Dendritic cell treated with granulocyte-macrophage colony-stimulating factor and Interleukin-4, amounts not matched to agents 40 ng/mL and 50 ng/mL, for 4 days (primary cell): ENCODE measurements around the gene GPR142.

Experiments
- H3K27ac Mint-ChIP-seq: one replicate; pipeline ENCODE4 v1.8.0; 2022; ENCODE audit warnings: mild to moderate bottlenecking, mixed read lengths
- H3K27me3 Mint-ChIP-seq: one replicate; pipeline ENCODE4 v1.8.0; 2022; ENCODE audit warnings: mild to moderate bottlenecking, mixed read lengths
- H3K36me3 Mint-ChIP-seq: one replicate; pipeline ENCODE4 v1.8.0; 2022; ENCODE audit warnings: low read depth, mixed read lengths
- H3K4me1 Mint-ChIP-seq: one replicate; pipeline ENCODE4 v1.8.0; 2022; ENCODE audit warnings: low read depth, mixed read lengths
- H3K4me3 Mint-ChIP-seq: one replicate; pipeline ENCODE4 v1.8.0; 2022; ENCODE audit warnings: mild to moderate bottlenecking, moderate library complexity, mixed read lengths
- H3K9me3 Mint-ChIP-seq: one replicate; pipeline ENCODE4 v1.8.0; 2022; ENCODE audit warnings: mixed read lengths
- intact Hi-C: fragments of 100-400 bp; cut with micrococcal nuclease; formaldehyde crosslinking; loops from one replicate; pipeline ENCODE4 v1.15.0; 2022

GPR142 gene

DNA sequence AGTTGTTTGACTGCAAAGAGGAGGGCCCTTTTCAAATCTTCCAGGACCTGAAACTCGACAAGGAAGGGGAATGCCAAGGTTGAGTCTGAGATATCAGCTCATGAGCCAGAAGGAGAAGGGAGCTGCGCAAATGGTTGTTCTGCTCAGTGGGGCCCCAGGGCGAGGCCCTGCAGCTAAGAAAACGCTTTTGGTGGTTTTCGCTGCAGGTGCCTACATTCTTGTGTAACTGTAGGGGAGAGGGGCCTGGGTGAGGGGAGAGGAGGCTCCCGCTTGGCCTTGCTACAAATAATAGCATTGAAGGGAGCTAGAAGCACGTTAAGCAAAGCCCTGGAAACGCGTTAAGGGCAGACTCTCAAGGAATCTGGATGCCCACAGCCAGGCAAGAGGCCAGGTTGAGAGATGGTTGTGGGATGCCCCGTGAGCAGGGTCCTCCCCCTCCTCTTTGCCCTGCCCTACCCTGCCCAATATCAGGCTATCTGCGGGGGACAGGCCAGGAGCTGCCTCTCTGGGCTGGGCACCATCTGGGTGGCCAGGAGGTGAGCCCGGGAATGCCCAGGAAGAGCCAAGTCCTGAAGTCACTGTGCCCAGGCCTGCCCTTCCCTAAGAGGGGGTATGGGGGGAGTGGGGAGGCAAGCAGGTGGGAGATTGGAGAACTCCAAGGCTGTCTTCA, 21.9 kb downstream of the GPR142 start:
- H3K9me3 Mint-ChIP-seq, result peaks cover 8% of the 10 kb centered on the region
- peaks cover 39% of the 10 kb centered on the region for H3K27me3 Mint-ChIP-seq
- no peak overlapping the region for H3K27ac Mint-ChIP-seq
- H3K4me3 Mint-ChIP-seq, result no peak overlapping the region
- H3K4me1 Mint-ChIP-seq, result peaks cover 13% of the 10 kb centered on the region
- intact Hi-C loops, result no loop called here
- no peaks in the 10 kb centered on the region for H3K36me3 Mint-ChIP-seq

DNA sequence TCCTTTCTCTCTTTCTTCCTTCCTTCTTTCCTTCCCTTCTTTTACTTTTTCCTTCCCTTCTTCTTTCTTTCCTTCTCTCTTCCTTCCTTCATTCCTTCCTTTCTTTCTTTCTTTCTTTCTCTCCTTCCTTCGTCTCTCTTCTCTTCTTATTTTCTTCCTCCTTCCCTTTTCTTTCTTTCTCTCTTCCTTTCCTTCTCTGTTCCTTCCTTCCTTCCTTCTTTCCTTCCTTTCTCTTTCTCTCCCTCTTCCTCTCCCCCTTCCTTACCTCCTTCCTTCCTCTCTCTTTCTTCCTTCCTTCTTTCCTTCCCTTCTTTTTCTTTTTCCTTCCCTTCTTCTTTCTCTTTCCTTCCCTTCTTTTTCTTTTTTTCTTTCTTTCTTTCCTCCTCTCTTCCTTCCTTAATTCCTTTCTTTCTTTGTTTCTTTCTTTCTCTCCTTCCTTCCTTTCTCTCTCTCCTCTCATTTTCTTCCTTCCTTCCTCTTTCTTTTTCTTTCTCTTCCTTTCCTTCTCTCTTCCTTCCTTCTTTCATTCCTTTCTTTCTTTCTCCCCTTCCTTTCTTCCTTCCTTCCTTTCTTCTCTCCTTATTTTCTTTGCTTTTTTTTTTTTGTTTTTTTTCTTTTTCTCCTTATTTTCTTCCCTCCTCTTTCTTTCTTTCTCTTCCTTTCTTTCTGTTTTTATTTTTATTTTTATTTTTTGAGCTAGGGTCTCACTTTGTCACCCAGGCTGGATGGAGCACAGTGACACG, 22.8 kb downstream of the GPR142 start:
- peaks cover 35% of the 10 kb centered on the region for H3K27me3 Mint-ChIP-seq
- no peak overlapping the region for H3K27ac Mint-ChIP-seq
- peaks cover 8% of the 10 kb centered on the region for H3K9me3 Mint-ChIP-seq
- H3K4me3 Mint-ChIP-seq, result no peak overlapping the region
- intact Hi-C loops, result no loop called here
- H3K36me3 Mint-ChIP-seq, result no peaks in the 10 kb centered on the region
- peaks cover 13% of the 10 kb centered on the region for H3K4me1 Mint-ChIP-seq

DNA sequence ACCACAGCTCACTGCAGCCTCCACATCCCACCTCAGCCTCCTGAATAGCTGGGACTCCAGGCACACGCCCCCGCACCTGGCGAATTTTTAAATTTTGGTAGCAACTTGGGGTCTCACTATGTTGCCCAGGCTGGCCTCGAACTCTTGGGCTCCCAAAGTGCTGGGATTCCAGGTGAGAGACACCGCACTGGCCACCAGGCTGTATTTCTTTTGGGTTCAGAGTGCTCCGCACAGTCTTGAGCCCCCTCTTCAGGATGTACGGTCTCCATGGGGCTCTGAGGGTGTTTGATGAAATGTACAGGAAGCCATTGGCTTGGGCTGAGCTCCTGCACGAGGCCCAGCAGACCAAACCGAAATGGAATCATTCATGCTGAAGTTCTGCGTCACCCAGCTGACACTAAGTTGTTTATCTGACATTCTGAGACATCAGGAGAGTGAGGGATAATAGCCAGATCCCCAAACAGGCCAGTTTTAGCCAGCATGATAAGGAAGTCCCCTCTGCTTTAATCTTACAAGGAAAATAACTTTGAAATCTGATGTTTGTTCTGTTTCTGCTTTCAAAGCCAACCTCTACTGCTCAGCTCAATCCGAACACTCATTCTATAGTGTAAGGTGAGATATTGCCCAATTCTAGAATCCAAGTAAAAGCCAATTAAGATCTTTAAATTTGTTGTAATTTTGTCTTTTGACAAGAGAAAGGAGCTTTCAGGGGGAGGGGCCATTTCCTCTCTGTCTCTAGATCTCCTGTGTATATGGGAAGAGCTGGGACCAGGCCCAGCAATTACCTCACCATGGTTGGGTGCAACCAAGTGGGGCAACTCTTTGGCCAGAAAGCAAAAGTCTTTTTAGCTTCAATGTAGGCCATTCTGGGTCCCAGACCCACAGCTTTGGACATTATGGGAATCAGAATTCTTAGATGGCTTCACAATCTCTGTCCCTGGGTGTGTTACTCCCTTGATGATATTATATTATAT, 23.7 kb downstream of the GPR142 start:
- H3K27me3 Mint-ChIP-seq, result peaks cover 34% of the 10 kb centered on the region
- H3K4me3 Mint-ChIP-seq, result no peak overlapping the region
- H3K4me1 Mint-ChIP-seq, result peaks cover 13% of the 10 kb centered on the region
- H3K9me3 Mint-ChIP-seq, result peaks cover 8% of the 10 kb centered on the region
- no peaks in the 10 kb centered on the region for H3K36me3 Mint-ChIP-seq
- no peak overlapping the region for H3K27ac Mint-ChIP-seq
- intact Hi-C loops, result no loop called here

DNA sequence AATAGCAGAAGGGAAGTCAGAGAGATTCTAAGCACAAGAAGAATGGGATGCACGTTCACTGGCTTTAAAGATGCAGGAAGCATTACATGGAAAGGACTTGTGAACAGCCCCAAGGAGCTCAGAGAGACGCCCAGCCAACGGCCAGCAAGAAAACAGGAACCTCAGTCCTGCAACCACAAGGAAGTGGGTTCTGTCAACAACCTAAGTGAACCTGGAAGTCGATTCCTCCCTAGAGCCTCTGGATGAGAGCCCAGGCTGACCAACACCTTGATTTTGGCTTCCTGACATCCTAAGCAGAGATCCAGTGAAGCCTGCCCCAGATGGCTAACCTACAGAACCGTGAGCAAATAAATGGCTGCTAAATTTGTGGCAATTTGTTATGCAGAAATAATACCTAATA, 24.5 kb downstream of the GPR142 start:
- peaks cover 8% of the 10 kb centered on the region for H3K9me3 Mint-ChIP-seq
- H3K4me3 Mint-ChIP-seq, result no peak overlapping the region
- peaks cover 13% of the 10 kb centered on the region for H3K4me1 Mint-ChIP-seq
- H3K36me3 Mint-ChIP-seq, result no peaks in the 10 kb centered on the region
- H3K27me3 Mint-ChIP-seq, result peaks cover 28% of the 10 kb centered on the region
- intact Hi-C loops, result no loop called here
- H3K27ac Mint-ChIP-seq, result no peak overlapping the region

DNA sequence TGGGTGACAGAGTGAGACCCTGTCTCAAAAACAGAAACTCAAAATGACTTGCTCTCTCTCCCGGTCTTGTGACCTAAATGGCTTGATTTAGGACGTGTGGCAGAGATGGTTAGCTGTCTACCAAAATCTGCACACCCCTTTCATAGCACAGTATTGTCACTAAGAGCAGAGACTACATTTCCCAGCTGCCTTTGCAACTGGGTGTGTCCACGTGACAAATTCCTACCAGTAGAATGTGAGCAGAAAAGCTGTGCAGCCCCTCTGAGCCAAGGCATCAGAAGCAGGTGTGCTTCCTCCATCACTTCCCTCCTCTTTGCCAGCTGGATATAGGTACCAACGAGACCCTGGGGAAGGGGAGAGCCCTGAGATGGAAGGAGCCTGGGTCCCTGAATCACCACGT, 25.5 kb downstream of the GPR142 start:
- peaks cover 13% of the 10 kb centered on the region for H3K4me1 Mint-ChIP-seq
- no peak overlapping the region for H3K4me3 Mint-ChIP-seq
- H3K36me3 Mint-ChIP-seq, result no peaks in the 10 kb centered on the region

DNA sequence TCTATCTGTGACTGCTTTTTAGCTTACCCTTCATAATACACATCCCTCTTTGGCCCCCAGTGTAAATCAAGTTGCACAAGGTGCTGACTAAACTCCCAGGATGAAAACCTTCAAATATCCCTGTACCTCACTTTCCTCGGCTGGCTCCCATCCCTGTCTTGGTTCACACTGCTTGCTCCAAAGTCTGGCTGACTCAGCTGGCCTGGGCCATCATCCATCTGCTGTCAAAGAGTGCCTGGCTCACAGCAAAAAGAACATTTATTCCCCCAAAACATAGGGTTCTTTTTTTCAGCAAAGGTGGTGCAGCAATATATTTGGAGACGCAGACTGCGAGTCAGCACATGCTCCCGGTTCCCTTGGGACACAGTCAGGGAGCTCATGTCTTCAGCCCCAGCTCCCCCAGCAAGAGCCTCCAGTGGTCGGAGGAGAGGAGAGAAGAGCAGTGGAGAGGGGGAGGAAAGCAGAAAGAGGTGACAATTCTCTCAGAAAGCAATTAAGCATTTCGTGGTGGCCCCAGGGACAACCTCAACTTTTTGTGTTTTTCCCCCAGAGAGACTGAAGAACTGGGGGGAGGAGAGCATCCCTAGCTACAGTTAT, 26.1 kb downstream of the GPR142 start:
- peaks cover 13% of the 10 kb centered on the region for H3K4me1 Mint-ChIP-seq
- H3K4me3 Mint-ChIP-seq, result no peak overlapping the region
- H3K27ac Mint-ChIP-seq, result no peak overlapping the region
- H3K36me3 Mint-ChIP-seq, result no peaks in the 10 kb centered on the region
- intact Hi-C loops, result no loop called here
- H3K9me3 Mint-ChIP-seq, result peaks cover 8% of the 10 kb centered on the region
- H3K27me3 Mint-ChIP-seq, result peaks cover 24% of the 10 kb centered on the region

More for the DNA sequence above, 25.5 kb downstream of the GPR142 start:
- Mint-ChIP-seq H3K27ac (no peak overlapping the region), H3K27me3 (peaks cover 26% of the 10 kb centered on the region), H3K9me3 (peaks cover 8% of the 10 kb centered on the region)
- intact Hi-C loops, result no loop called here

GRCh38 chr17:74394275-74394950, 27.1 kb downstream of the GPR142 start:
- H3K4me3 Mint-ChIP-seq, result no peak overlapping the region
- intact Hi-C loops, result no loop called here
- H3K27ac Mint-ChIP-seq, result no peak overlapping the region
- no peaks in the 10 kb centered on the region for H3K36me3 Mint-ChIP-seq
- H3K9me3 Mint-ChIP-seq, result peaks cover 10% of the 10 kb centered on the region
- H3K4me1 Mint-ChIP-seq, result peaks cover 13% of the 10 kb centered on the region
- H3K27me3 Mint-ChIP-seq, result peaks cover 16% of the 10 kb centered on the region

DNA sequence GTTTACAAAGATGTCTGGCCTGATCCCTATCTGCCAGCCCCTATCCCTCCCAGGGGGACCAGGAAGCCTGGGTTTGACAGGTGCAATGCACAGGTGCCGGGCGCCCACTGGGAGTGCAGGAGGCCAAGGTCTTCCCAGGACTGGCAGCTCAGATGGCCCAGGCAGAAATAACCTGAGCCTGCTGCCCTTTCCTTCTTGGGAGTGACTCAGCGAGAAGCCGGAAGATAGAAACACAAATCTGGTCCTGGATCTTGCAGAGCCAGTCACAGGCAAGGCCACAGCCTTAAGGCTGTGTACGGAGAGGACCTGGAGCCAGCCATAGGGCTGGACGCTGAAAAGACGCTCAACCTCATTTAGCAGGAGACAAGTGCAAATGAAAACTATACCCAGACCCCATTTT, 27.7 kb downstream of the GPR142 start:
- Mint-ChIP-seq H3K27me3 (peaks cover 15% of the 10 kb centered on the region), H3K4me3 (no peak overlapping the region), H3K9me3 (peaks cover 16% of the 10 kb centered on the region), H3K4me1 (peaks cover 12% of the 10 kb centered on the region), H3K36me3 (no peaks in the 10 kb centered on the region), H3K27ac (no peak overlapping the region)
- intact Hi-C loops, result no loop called here

- Mint-ChIP-seq H3K4me1 (peaks cover 5% of the 10 kb centered on the region), H3K27me3 (peaks cover 15% of the 10 kb centered on the region), H3K36me3 (no peaks in the 10 kb centered on the region), H3K4me3 (no peak overlapping the region), H3K9me3 (peaks cover 18% of the 10 kb centered on the region), H3K27ac (no peak overlapping the region)
- intact Hi-C loops, result no loop called here
These were observed 29.3 kb downstream of the GPR142 start for GRCh38 chr17:74396567-74396966.

GRCh38 chr17:74402048-74402447, 34.7 kb downstream of the GPR142 start:
- Mint-ChIP-seq H3K9me3 (peaks cover 11% of the 10 kb centered on the region), H3K4me3 (no peak overlapping the region), H3K27ac (no peak overlapping the region), H3K27me3 (peaks cover 36% of the 10 kb centered on the region), H3K36me3 (no peaks in the 10 kb centered on the region), H3K4me1 (no peaks in the 10 kb centered on the region)
- intact Hi-C loops, result no loop called here

DNA sequence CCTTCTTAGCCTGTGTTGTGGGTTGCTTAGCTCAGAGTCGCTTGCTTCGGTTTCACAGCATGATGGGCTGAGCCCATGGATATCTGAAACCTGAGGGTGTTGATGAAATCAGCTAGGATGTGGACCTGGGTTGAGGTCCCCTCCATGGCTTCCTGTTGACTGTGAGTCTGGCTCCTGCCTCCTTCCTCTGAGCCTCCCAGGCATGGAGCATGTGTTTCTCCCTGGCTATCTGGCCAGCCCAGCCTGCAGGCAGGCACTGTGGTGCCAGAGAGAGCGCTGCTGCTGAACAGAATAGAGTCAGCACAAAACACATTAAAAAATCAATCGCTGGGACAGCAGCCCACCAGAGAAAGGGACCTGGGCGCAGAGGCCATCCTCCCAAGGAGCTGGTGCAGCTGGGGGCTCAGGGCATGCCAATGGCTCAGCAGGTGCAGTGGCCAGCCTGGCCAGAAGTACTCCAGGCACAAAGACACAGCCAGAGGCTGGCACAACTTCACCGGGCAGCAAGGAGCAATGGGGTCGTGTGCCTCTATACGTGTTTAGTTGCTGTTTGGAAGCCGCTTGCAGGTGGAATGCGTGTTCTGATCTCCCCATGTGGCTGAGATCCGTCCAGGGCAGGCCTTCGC, 36.3 kb downstream of the GPR142 start:
- intact Hi-C loops, result no loop called here
- peaks cover 11% of the 10 kb centered on the region for H3K9me3 Mint-ChIP-seq
- H3K27ac Mint-ChIP-seq, result no peak overlapping the region
- H3K4me3 Mint-ChIP-seq, result no peak overlapping the region
- H3K4me1 Mint-ChIP-seq, result peaks cover 5% of the 10 kb centered on the region
- no peaks in the 10 kb centered on the region for H3K36me3 Mint-ChIP-seq
- H3K27me3 Mint-ChIP-seq, result peaks cover 40% of the 10 kb centered on the region

DNA sequence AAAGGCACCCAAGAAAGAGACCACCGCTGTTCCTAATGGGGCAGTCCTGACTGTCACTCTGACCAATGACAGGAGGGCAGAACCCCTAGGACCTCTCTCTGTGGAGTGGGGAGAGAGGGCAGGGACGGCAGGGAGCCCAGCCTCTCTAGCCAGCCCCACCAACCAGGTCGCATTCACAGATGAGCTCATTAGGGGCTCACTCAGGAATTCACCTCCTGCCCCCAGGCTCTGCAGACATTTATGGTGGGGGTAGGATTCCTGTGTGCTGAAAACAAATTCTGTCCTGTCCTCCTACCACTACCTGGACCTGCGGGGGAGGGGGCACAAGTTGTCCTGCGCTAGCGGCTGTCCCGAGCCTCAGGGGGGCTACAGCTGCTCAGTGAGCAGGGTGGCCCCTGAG, 36.9 kb downstream of the GPR142 start:
- Mint-ChIP-seq H3K4me3 (no peak overlapping the region), H3K27me3 (peaks cover 40% of the 10 kb centered on the region), H3K36me3 (no peaks in the 10 kb centered on the region), H3K9me3 (peaks cover 11% of the 10 kb centered on the region), H3K27ac (no peak overlapping the region), H3K4me1 (peaks cover 5% of the 10 kb centered on the region)
- intact Hi-C loops, result no loop called here

GRCh38 chr17:74404789-74405188, 37.5 kb downstream of the GPR142 start:
- peaks cover 36% of the 10 kb centered on the region for H3K27me3 Mint-ChIP-seq
- no peaks in the 10 kb centered on the region for H3K36me3 Mint-ChIP-seq
- H3K4me1 Mint-ChIP-seq, result peaks cover 5% of the 10 kb centered on the region
- no peak overlapping the region for H3K27ac Mint-ChIP-seq
- no peak overlapping the region for H3K4me3 Mint-ChIP-seq
- intact Hi-C loops, result no loop called here
- H3K9me3 Mint-ChIP-seq, result peaks cover 5% of the 10 kb centered on the region
